ENCODE measurements around the gene RRAS.
A peak's percentile ranks its signal among the peaks of the same experiment; 100 is the strongest.

RRAS gene

DNA sequence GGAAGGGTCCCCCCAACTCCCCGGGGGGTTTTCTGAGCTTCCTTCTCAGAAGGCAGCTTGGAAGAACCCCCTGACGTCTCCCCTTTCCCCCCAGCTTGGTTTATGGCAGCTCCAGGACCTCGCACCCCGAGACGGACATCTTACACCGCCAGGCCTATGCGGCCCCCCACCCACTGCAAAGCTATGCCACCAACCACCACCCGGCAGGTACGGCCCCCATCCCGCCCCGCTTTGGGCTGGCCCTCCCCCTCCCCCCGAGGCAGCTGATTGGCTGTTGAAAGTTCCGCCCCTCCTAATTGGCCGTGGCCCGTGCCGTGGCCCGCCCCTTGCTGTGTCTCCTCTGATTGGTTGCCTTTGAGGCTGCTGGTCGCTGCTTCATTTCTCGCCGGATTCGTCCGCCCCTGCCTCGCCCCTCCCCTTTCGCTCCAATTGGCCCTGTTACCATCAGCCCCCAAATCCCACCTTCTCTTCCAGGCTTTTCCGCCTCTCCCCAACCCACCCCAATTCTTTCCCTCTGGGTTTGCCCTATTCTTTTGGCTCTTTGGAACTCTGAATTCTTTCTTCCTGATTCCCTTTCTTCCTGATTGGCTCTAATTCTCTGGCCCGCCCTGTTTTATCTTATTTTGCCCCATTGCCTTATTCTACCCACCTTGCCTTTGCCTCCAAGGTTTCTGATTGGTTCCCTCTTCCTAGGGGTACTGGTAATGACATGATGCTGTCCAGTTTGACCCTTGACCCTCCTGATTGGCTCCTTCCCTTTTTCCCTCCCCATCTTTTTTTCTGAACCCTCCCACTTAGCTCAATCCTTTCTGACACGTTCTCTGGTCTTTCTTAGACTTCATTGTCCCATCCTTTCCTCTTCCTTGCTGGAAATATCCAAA is 46.5 kb downstream of the RRAS start:
- peak; percentile 91 for DNase-seq

DNA sequence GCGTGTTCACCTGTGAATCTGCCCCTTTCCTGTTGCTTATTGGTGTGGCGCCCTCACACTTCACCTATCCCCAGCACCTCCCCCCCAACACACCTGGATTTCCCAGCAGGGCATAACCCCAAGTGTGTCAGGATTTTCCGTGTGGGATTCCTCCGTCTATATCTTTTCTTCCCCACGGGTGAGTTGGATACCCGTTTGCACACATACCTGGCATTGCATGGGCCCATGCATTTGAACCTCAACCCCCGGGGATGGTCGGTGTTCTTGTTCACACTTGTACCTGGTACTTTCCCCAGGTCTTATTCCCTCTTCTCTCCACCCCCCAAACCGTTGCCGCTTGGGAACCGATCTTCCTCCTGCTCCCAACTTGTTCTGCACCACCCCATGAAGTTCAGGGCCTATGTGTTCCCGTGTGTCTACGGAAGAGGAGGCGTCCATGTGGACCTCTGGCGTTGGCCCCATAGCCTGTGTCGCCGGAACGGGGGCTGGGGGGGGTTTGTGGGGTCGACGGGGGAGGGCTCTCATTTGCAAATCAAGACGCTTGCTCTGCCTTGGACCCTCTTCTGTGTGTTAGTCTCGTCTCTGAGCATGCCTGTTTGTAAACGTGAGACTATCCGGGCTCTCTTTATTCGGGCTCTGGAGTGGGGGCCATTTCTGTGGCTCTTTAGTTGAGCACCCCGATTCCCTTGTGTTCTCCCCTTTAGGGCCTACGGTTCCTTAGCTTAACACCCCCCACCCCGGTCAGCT is 47.3 kb downstream of the RRAS start:
- no peak for DNase-seq

DNA sequence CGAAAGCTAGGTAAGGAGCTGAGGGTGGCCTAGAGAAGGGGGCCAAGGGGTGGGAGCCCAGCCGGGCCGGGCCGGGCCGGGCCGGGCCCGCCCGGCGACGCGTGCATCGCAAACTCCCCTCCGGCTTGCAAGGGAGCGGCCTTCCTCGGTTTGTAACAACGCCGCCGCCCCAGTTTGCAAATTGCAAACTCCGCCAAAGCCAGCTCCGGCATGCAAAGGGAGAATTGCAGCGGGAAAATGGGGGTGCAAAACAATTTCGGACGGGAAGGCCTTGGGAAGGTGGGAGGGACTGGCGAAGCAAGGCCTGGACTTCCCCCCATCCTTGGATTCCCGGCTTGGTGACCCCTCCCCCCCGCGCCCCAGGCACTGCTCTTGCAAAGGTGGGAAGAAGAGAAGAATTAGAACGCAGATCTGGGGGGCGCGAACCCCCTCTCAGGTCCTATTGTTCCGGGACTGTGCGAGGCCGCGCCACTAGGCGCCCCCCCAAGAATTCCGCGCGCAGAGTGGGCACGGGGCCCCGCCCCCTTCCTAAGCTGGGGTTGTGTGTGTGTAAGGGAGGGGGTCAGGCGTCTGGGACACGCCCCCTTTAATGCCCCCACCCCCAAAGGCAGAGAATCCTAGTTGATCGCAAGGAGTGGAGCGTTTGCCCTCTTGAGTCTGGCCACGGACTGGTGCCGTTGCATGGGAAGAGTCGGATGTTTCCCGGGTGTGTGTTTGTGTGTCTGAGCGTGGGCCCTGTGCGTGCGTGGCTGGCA is 48.0 kb downstream of the RRAS start:
- DNase-seq: peak; percentile 53

DNA sequence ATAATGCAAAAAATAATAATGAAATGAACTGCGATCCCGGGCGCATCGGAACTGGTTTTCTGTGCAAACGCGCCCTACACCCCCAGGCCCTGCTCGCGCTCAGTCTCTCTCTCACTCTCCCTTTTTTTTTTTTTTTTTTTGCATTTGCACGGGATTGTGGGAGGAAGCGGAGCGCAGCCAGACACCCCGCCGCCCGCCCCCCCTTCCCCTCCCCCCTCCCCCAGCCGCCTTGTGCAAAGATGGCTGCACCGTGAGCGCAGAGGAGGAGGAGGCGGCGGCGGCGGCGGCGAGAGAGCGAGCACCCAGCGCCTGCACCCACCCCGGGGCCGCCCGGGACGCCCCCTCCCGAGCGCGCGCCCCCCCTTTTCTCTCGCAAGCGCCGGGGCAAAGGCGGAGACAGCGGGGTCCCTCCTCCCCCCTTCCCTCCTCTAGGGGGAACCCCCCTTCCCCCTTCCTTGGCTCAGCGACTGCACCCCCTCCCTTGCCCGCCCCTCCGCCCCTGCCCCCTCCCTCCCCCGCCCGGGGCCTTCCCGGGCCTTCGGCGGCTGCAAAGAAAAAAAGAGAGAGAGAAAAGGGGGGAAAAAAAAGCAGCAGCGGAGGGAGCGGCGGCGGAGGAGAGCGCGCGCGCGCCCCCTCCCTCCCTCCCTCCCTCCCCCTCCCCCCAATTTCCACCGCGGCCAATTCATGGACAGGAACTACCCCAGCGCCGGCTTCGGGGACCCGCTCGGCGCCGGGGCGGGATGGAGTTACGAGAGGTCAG is 48.8 kb downstream of the RRAS start, which contains the start of gene PRR12:
PRR12 (plus strand) TSS at position 212 of the 760 bp plus-strand sequence; CDS start at position 685, 473 bp downstream.
- DNase-seq: peak; percentile 71

DNA sequence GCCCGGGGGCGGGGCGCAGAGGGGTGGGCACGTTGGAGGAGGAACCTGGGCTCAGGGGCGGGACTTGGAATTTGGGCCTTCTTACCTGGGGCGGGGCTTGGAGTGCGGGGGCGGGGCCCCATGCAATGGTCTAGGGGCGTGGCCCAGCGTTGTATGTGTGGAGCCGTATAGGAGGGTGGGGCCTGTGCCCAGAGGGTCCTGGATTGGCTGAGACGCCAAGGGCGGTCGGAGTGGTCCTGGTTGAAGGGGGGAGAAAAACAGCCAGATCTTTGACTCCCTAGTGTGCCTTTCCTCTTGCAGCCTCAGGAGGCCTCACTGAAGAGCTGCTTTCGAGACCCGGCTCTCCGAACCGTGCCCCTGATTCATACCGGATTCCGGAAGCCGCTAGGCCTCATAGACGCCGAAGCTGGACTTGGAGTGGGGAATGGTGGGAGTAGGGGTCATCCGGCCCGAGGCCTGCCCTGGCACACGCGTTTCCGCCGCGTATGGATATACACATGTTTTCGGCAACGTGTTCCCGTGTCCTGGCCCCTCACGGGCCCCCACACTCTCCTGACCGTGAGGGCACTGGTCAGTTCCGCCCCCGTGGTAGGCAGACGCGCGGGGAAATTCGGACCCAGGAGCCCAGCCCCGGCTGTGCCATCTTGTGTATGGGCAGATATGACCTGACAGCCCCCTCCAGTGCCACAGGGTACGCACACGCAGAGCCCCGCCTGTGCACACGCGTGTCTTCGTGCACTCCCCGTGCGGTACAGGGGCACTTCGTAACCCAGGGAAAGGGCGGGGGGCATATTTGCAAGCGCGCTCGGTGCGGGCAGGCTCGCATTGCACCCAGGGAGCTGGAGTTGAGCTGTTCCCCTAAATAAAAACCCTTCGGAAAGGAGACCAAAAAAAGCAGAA is 49.6 kb downstream of the RRAS start:
- DNase-seq: peak; percentile 93

DNA sequence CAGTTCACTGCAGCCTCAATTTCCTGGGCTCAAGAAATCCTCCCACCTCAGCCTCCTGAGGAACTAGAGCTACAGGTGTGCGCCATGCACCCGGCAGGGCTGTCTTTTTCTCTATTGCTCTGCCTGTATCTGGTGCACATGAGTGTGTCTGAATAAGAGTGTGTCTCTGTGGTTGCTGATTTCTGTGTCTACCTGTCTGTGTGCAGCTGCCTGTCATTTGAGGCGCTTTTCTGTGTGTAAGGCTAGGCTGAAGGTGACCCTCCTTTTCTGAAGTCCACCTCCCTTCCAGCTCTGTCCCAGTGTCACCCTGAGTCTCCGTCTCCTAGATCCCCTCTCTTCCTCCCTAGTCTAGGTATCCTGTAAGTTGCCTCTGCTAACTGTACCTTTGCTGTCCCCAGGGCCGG is 50.4 kb downstream of the RRAS start:
- no peak for DNase-seq

DNA sequence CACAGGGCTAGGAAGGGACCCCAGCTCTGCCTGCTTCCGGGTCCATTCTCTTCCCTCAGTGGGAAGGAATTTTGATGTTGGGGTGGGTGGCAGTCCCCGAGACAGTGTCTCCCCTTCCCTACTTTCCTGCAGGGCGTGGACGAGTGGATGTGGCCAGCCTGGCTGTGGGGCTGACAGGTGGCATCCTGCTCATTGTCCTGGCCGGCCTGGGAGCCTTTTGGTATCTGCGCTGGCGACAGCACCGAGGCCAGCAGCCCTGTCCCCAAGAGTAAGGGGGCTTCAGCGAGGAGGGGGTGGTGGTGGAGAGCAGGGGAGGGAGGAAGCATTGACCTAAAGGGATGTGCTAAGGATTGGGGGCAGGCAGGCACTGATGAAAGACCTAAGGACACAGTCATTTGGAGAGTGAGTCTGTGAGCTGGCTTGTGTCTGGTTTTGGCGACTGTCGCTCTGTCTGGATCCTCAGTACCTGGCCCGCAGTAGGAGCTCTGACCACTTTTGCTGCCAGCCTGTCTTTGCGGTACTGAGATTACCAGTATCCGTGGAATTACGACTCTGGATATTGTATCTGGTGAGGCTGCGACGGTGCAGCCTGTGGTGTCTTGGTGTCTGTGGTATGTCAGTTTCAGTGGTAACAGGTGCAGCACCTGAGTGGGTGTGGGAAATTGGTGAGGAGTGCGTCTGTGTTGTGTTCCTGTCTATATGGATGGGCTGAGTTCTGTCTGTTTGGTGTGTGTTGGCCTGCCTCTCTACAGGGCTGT is 51.4 kb downstream of the RRAS start:
- DNase-seq: no peak

DNA sequence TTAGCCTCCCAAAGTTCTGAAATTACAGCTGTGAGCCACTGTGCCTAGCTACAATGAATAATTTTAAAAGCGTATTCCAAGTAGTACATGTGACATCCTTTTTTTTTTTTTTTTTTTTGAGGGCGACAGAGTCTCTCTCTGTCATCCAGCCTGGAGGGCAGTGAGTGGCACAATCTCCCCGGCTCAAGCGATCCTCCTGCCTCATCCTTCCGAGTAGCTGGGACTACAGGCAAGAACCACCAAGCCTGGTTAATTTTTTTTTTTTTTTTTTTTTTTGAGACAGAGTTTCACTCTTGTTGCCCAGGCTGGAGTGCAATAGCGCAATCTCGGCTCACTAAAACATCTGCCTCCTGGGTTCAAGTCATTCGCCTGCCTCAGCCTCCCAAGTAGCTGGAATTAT is 52.7 kb downstream of the RRAS start:
- no peak for DNase-seq
